PC-3 (cell line): ENCODE measurements around the gene C2orf80.

Experiments
- CTCF ChIP-seq: fragments of 300-600 bp; sonication (generic); conservative IDR thresholded peaks from 2 replicates; pipeline ENCODE4 v1.5.1; 2017; ENCODE audit warnings: antibody characterized with exemption, low read depth, mild to moderate bottlenecking, low read length
- EZH2 ChIP-seq: fragments of 300-600 bp; sonication (generic); IDR thresholded peaks from one replicate; pipeline ENCODE4 v1.6.1; 2017; ENCODE audit warnings: antibody characterized with exemption, mild to moderate bottlenecking, low read length; ENCODE audit not compliant: unreplicated experiment
- EZH2phosphoT487 ChIP-seq: fragments of 300-600 bp; sonication (generic); IDR thresholded peaks from 2 replicates; pipeline ENCODE4 v1.6.1; 2018; ENCODE audit warnings: mild to moderate bottlenecking, antibody characterized with exemption, low read length, borderline replicate concordance

- TF ChIP-seq CTCF: no peak
- TF ChIP-seq EZH2: no peak
- no peak for TF ChIP-seq EZH2phosphoT487
Measured at GRCh38 chr2:208186465-208186864, 3.4 kb downstream of the C2orf80 start.
